Fibroblast of peridontal ligament (primary cell): ENCODE results near the gene TNK2.
"Not testable (repeated sequence)": the region's sequence is repeated elsewhere in the genome, so short reads cannot be mapped to it uniquely, and the experiment has no call there.

ENCODE experiments used
- DNase-seq: peaks from one replicate; pipeline ENCODE4 v3.0.0-alpha.2; 2010; ENCODE audit errors: extremely low read depth

The TNK2 gene

GRCh38 chr3:195907934-195908693, at the start of gene TNK2:
TSS of gene TNK2 (minus strand) at chr3:195908551. CDS start at chr3:195888588, 19,963 bp downstream.
- no peak for DNase-seq

GRCh38 chr3:195956577-195956976, 48.2 kb upstream of the TNK2 start:
- DNase-seq = no peak

- not testable (repeated sequence) for DNase-seq
Observed at GRCh38 chr3:195955416-195955841, 47.1 kb upstream of the TNK2 start.

- DNase-seq = not testable (repeated sequence)
Observed at GRCh38 chr3:195954752-195955119, 46.4 kb upstream of the TNK2 start.

GRCh38 chr3:195954052-195954751, 45.9 kb upstream of the TNK2 start:
- peak; percentile 25 for DNase-seq

GRCh38 chr3:195952590-195952989, 44.2 kb upstream of the TNK2 start:
- not testable (repeated sequence) for DNase-seq

GRCh38 chr3:195951443-195952177, 43.3 kb upstream of the TNK2 start:
- DNase-seq = not testable (repeated sequence)

GRCh38 chr3:195950731-195951130, 42.4 kb upstream of the TNK2 start:
- not testable (repeated sequence) for DNase-seq

GRCh38 chr3:195950164-195950563, 41.8 kb upstream of the TNK2 start:
- DNase-seq = not testable (repeated sequence)

GRCh38 chr3:195946910-195947699, 38.8 kb upstream of the TNK2 start:
- not testable (repeated sequence) for DNase-seq

- not testable (repeated sequence) for DNase-seq
Observed at GRCh38 chr3:195941265-195941815, 33.0 kb upstream of the TNK2 start.

GRCh38 chr3:195940806-195941205, 32.5 kb upstream of the TNK2 start:
- DNase-seq = not testable (repeated sequence)

GRCh38 chr3:195939526-195940470, 31.4 kb upstream of the TNK2 start:
- not testable (repeated sequence) for DNase-seq

GRCh38 chr3:195933044-195933430, 24.7 kb upstream of the TNK2 start:
- DNase-seq = not testable (repeated sequence)

- DNase-seq = no peak
Observed at GRCh38 chr3:195932418-195933043, 24.2 kb upstream of the TNK2 start.

GRCh38 chr3:195931582-195932273, 23.4 kb upstream of the TNK2 start:
- DNase-seq = no peak

GRCh38 chr3:195929452-195929851, 21.1 kb upstream of the TNK2 start:
- no peak for DNase-seq

GRCh38 chr3:195921334-195921791, 13.0 kb upstream of the TNK2 start:
- no peak for DNase-seq

- no peak for DNase-seq
Observed at GRCh38 chr3:195918176-195918575, 9.8 kb upstream of the TNK2 start.
